DOHH2 (cell line): Measurements from ENCODE around the gene OR14K1.
"Not testable (repeated sequence)": the region's sequence is repeated elsewhere in the genome, so short reads cannot be mapped to it uniquely, and the experiment has no call there.

Experiments
- H3F3A ChIP-seq: fragments of 200-600 bp; sonication (generic), shearing (Covaris generic); 2 replicates; pipeline ENCODE4 v1.6.0; 2016; ENCODE audit warnings: antibody characterized with exemption, mild to moderate bottlenecking; ENCODE audit not compliant: control insufficient read depth, insufficient read depth
- H3K27ac ChIP-seq: fragments of 200-600 bp; sonication (generic); 2 replicates; pipeline ENCODE4 v1.5.1; 2014; ENCODE audit warnings: low read depth, mild to moderate bottlenecking, low read length, moderate library complexity
- H3K27me3 ChIP-seq: fragments of 200-600 bp; sonication (generic); 2 replicates; pipeline ENCODE4 v1.6.1; 2014; ENCODE audit warnings: mild to moderate bottlenecking, low read length, mixed read lengths; ENCODE audit not compliant: control insufficient read depth
- H3K36me3 ChIP-seq: fragments of 200-600 bp; sonication (generic); 2 replicates; pipeline ENCODE4 v1.6.1; 2014; ENCODE audit warnings: mild to moderate bottlenecking, low read length, moderate library complexity, mixed read lengths; ENCODE audit not compliant: control insufficient read depth
- H3K4me1 ChIP-seq: fragments of 200-600 bp; sonication (generic); 2 replicates; pipeline ENCODE4 v1.6.1; 2014; ENCODE audit warnings: mild to moderate bottlenecking, low read length, mixed read lengths; ENCODE audit not compliant: control insufficient read depth
- H3K4me2 ChIP-seq: fragments of 200-600 bp; sonication (generic); 2 replicates; pipeline ENCODE4 v1.6.0; 2014; ENCODE audit warnings: mild to moderate bottlenecking, low read length, moderate library complexity
- H3K4me3 ChIP-seq: fragments of 200-600 bp; sonication (generic); 2 replicates; pipeline ENCODE4 v1.5.1; 2014; ENCODE audit warnings: mild to moderate bottlenecking, low read length, mixed read lengths
- H3K79me2 ChIP-seq: fragments of 200-600 bp; sonication (generic); 2 replicates; pipeline ENCODE4 v1.6.1; 2014; ENCODE audit warnings: mild to moderate bottlenecking, low read length, mixed read lengths; ENCODE audit not compliant: control insufficient read depth
- H3K9me2 ChIP-seq: fragments of 200-600 bp; sonication (generic); replicated peaks from 2 replicates; pipeline ENCODE4 v1.6.1; 2014; ENCODE audit warnings: mild to moderate bottlenecking, low read length, mixed read lengths; ENCODE audit not compliant: control insufficient read depth
- H3K9me3 ChIP-seq: fragments of 200-600 bp; sonication (generic); 2 replicates; pipeline ENCODE4 v1.6.1; 2014; ENCODE audit warnings: antibody characterized with exemption, low read length, mixed read lengths; ENCODE audit not compliant: control insufficient read depth, insufficient read depth
- H4K20me1 ChIP-seq: fragments of 200-600 bp; sonication (generic); 2 replicates; pipeline ENCODE4 v1.6.0; 2014; ENCODE audit warnings: low read depth, mild to moderate bottlenecking, antibody characterized with exemption, low read length, moderate library complexity; ENCODE audit not compliant: control insufficient read depth, insufficient read depth
- CTCF ChIP-seq: fragments of 200-600 bp; sonication (generic); IDR thresholded peaks from one replicate; pipeline ENCODE4 v1.5.1; 2014; ENCODE audit warnings: antibody characterized with exemption, mild to moderate bottlenecking, low read depth, low read length; ENCODE audit not compliant: poor library complexity, severe bottlenecking
- EZH2phosphoT487 ChIP-seq: fragments of 200-600 bp; sonication (generic); IDR thresholded peaks from 2 replicates; pipeline ENCODE4 v1.6.1; 2017; ENCODE audit warnings: borderline replicate concordance, mild to moderate bottlenecking, antibody characterized with exemption, low read length, moderate library complexity, mixed read lengths

OR14K1 gene

GRCh38 chr1:247749870-247750269 is 11.5 kb downstream of the OR14K1 start:
- H3K9me3 ChIP-seq, result 0 out of 2 replicates have a peak, but pooled peaks cover 4% of the 10 kb centered on the region
- H4K20me1 ChIP-seq, result no peaks in the 10 kb centered on the region
- TF ChIP-seq CTCF, result no peak
- TF ChIP-seq EZH2phosphoT487, result no peak
- no peaks in the 10 kb centered on the region for H3K27me3 ChIP-seq
- no peak overlapping the region for H3K4me3 ChIP-seq
- H3K79me2 ChIP-seq, result no peaks in the 10 kb centered on the region
- no peaks in the 10 kb centered on the region for H3K4me1 ChIP-seq
- H3K9me2 ChIP-seq, result no peaks in the 10 kb centered on the region
- no peak overlapping the region for H3K27ac ChIP-seq
- no peak overlapping the region for H3K4me2 ChIP-seq
- no peaks in the 10 kb centered on the region for H3K36me3 ChIP-seq
- no peaks in the 10 kb centered on the region for H3F3A ChIP-seq

DNA sequence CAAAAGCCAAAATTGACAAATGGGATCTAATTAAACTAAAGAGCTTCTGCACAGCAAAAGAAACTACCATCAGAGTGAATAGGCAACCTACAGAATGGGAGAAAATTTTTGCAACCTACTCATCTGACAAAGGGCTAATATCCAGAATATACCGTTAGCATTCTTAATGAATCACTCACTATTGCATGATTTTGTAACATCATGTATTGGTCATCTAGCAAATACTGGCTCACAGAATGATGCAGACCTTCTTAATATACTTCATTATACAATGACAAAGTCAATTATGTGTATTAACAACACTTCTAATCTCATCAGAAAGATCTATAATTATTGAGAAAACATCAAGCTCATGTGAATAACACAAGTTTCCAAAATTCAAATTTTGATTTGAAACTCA is 15.9 kb downstream of the OR14K1 start:
- H3K9me3 ChIP-seq, H3K79me2 ChIP-seq, H3K4me1 ChIP-seq, H4K20me1 ChIP-seq, H3K4me3 ChIP-seq, H3K27me3 ChIP-seq, H3K4me2 ChIP-seq, H3K36me3 ChIP-seq, H3K27ac ChIP-seq, H3F3A ChIP-seq, H3K9me2 ChIP-seq: not testable (repeated sequence)

- no peak within 1 kb of the TSS for H3K4me3 ChIP-seq
- no peaks in the 10 kb centered on the region for H3K4me1 ChIP-seq
- no peaks in the 10 kb centered on the region for H3K36me3 ChIP-seq
- H3F3A ChIP-seq, result no peaks in the 10 kb centered on the region
- H3K9me2 ChIP-seq, result no peaks in the 10 kb centered on the region
- H3K4me2 ChIP-seq, result no peak within 1 kb of the TSS
- H3K27me3 ChIP-seq, result no peaks in the 10 kb centered on the region
- TF ChIP-seq CTCF, result no peak
- no peak for TF ChIP-seq EZH2phosphoT487
- no peaks in the 10 kb centered on the region for H3K79me2 ChIP-seq
- H3K9me3 ChIP-seq, result no peaks in the 10 kb centered on the region
- no peaks in the 10 kb centered on the region for H4K20me1 ChIP-seq
- H3K27ac ChIP-seq, result no peak within 1 kb of the TSS
Observed at GRCh38 chr1:247760456-247760855, 22.0 kb downstream of the OR14K1 start, which contains the start of gene OR1C1. OR1C1 (minus strand) TSS chr1:247760556; CDS start chr1:247758406, 2,150 bp downstream.

DNA sequence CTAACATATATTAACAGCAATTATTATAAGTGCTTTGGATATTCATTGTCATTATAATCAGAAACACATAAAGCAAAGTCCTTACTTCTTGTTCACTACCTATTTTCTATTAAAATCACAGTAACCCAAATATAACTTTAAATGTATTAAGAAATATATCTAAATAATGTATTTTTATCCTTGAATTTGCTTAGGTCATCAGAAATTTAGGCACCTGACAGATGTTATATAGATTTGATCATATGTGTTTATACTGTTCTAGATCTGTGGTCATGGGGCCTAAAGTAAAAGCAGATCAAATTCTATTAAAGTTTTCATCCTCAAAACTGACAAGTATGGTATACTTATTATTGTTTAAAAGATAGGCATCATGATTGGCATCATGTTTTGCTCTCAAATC is 31.2 kb downstream of the OR14K1 start:
- Histone ChIP-seq H3K36me3 (no peaks in the 10 kb centered on the region), H3K27me3 (no peaks in the 10 kb centered on the region), H3F3A (no peaks in the 10 kb centered on the region), H3K79me2 (no peaks in the 10 kb centered on the region), H3K9me2 (no peaks in the 10 kb centered on the region), H3K4me2 (no peak overlapping the region), H3K27ac (no peak overlapping the region), H3K4me1 (no peaks in the 10 kb centered on the region), H4K20me1 (no peaks in the 10 kb centered on the region), H3K4me3 (no peak overlapping the region), H3K9me3 (no peaks in the 10 kb centered on the region)
- TF ChIP-seq CTCF (no peak), EZH2phosphoT487 (no peak)
